CD14-positive monocyte (primary cell): ENCODE data around the gene CD300A. TPM values are rescaled to one million over a fixed set of nuclear protein-coding genes. Genes with fewer than 3 reads are reported as not detected.

Source experiments
- DNase-seq, 3 donors: peaks; one replicate each; pipeline ENCODE4 v3.0.0-alpha.2; 2011 to 2022
- H2AFZ ChIP-seq: 2 replicates; pipeline ENCODE4 v1.6.0; 2012; ENCODE audit warnings: mild to moderate bottlenecking, low read depth, low read length, inconsistent platforms; ENCODE audit not compliant: insufficient read depth, poor library complexity, severe bottlenecking
- H3K27ac ChIP-seq, 2 donors: 1 replicate in 1 of 2; 2 replicates in 1 of 2; pipeline ENCODE4 v1.5.1; 2012 to 2013; ENCODE audit warnings: low read length in 2 of 2, control low read depth in 1 of 2, inconsistent platforms in 1 of 2, low read depth in 1 of 2, mild to moderate bottlenecking in 1 of 2
- H3K27me3 ChIP-seq, 2 donors: one replicate each; pipeline versions ENCODE4 v1.6.0 to v1.6.1; 2011 to 2013; ENCODE audit warnings: low read length in 2 of 2; ENCODE audit not compliant: control insufficient read depth in 2 of 2, insufficient read depth in 2 of 2
- H3K36me3 ChIP-seq, 2 donors: replicated peaks in 1 of 2; 1 replicate in 1 of 2; 2 replicates in 1 of 2; pipeline versions ENCODE4 v1.5.1 to v1.6.1; 2012 to 2013; ENCODE audit warnings: low read length in 2 of 2, control low read depth in 1 of 2, inconsistent platforms in 1 of 2, mild to moderate bottlenecking in 1 of 2; ENCODE audit not compliant: insufficient read depth in 2 of 2, control insufficient read depth in 1 of 2
- H3K4me1 ChIP-seq, 2 donors: 1 replicate in 1 of 2; 2 replicates in 1 of 2; pipeline versions ENCODE4 v1.5.1 to v1.6.1; 2012 to 2013; ENCODE audit warnings: low read length in 2 of 2, control low read depth in 1 of 2, inconsistent platforms in 1 of 2, mild to moderate bottlenecking in 1 of 2, moderate library complexity in 1 of 2; ENCODE audit not compliant: insufficient read depth in 2 of 2, control insufficient read depth in 1 of 2
- H3K4me2 ChIP-seq: replicated peaks from 2 replicates; pipeline ENCODE3; 2012; ENCODE audit warnings: low read length, moderate library complexity, mild to moderate bottlenecking; ENCODE audit not compliant: poor library complexity, severe bottlenecking; ENCODE audit errors: extremely low read depth
- H3K4me3 ChIP-seq, 3 experiments: fragments of 200-600 bp in 1 of 3; sonication (generic) in 1 of 3; replicated peaks in 1 of 3; 1 replicate in 2 of 3; 2 replicates in 1 of 3; pipeline ENCODE4 v1.5.1; 2011 to 2013; ENCODE audit warnings: low read length in 3 of 3, mild to moderate bottlenecking in 3 of 3, control low read depth in 2 of 3, low read depth in 2 of 3, inconsistent platforms in 1 of 3, moderate library complexity in 1 of 3
- H3K79me2 ChIP-seq: 2 replicates; pipeline ENCODE4 v1.6.0; 2012; ENCODE audit warnings: mild to moderate bottlenecking, control low read depth, inconsistent platforms, low read length, moderate library complexity; ENCODE audit not compliant: insufficient read depth
- H3K9ac ChIP-seq: 2 replicates; pipeline ENCODE4 v1.6.0; 2017; ENCODE audit warnings: low read length, mild to moderate bottlenecking; ENCODE audit not compliant: insufficient read depth, poor library complexity, severe bottlenecking
- H3K9me3 ChIP-seq, 2 donors: replicated peaks in 1 of 2; 1 replicate in 1 of 2; 2 replicates in 1 of 2; pipeline versions ENCODE4 v1.5.1 to v1.6.1; 2012 to 2013; ENCODE audit warnings: low read length in 2 of 2, control low read depth in 1 of 2; ENCODE audit not compliant: control insufficient read depth in 1 of 2, insufficient read depth in 1 of 2
- H4K20me1 ChIP-seq: 2 replicates; pipeline ENCODE4 v1.6.0; 2012; ENCODE audit warnings: mild to moderate bottlenecking, low read length, control low read depth, moderate library complexity; ENCODE audit not compliant: insufficient read depth
- H3K27ac Mint-ChIP-seq, 7 donors: one replicate each; pipeline ENCODE4 v1.8.0; 2020; ENCODE audit warnings: mild to moderate bottlenecking in 7 of 7, mixed read lengths in 7 of 7, moderate library complexity in 6 of 7, inconsistent platforms in 2 of 7
- H3K27me3 Mint-ChIP-seq, 3 donors: one replicate each; pipeline ENCODE4 v1.8.0; 2021 to 2022; ENCODE audit warnings: low read depth in 3 of 3, mild to moderate bottlenecking in 3 of 3, mixed read lengths in 3 of 3, moderate library complexity in 3 of 3, inconsistent platforms in 1 of 3
- H3K36me3 Mint-ChIP-seq, 2 donors: one replicate each; pipeline ENCODE4 v1.8.0; 2020; ENCODE audit warnings: mixed read lengths in 2 of 2, inconsistent platforms in 1 of 2, mild to moderate bottlenecking in 1 of 2
- H3K4me1 Mint-ChIP-seq: one replicate; pipeline ENCODE4 v1.8.0; 2020; ENCODE audit warnings: mild to moderate bottlenecking, mixed read lengths
- H3K4me3 Mint-ChIP-seq, 2 donors: one replicate each; pipeline ENCODE4 v1.8.0; 2020; ENCODE audit warnings: mild to moderate bottlenecking in 2 of 2, mixed read lengths in 2 of 2, moderate library complexity in 1 of 2
- H3K9me3 Mint-ChIP-seq, 7 donors: one replicate each; pipeline ENCODE4 v1.8.0; 2020 to 2022; ENCODE audit warnings: mixed read lengths in 7 of 7, mild to moderate bottlenecking in 6 of 7, moderate library complexity in 6 of 7, inconsistent platforms in 2 of 7
- WGBS: methylation state at CpG from one replicate; pipeline ENCODE4 v1.1.5; 2013; ENCODE audit warnings: missing lambda C conversion rate; ENCODE audit not compliant: insufficient coverage; 5-methylcytosine and 5-hydroxymethylcytosine counted together
- intact Hi-C, 2 donors: fragments of 100-400 bp; cut with micrococcal nuclease; formaldehyde crosslinking; loops; one replicate each; pipeline versions ENCODE4 v1.15.0 to v1.15.1; 2023
- polyA plus RNA-seq, 3 donors: library from polyadenylated mRNA; depleted of rRNA in 1 of 3; unstranded in 2 of 3; stranded (reverse) in 1 of 3; fragments of 300-500 nt in 2 of 3; fragments of >200 nt in 1 of 3; fragmentation: Illumina TruSeq in 2 of 3; gene quantifications; 1 replicate in 2 of 3; 2 replicates in 1 of 3; pipeline ENCODE4 v1.2.3, GENCODE V29; 2012 to 2021
- TF ChIP-seq, protein P1 (sequence below): fragments of 200-600 bp; IDR thresholded peaks from one replicate; pipeline ENCODE4 v1.8.0; 2022; ENCODE audit warnings: antibody characterized with exemption, mild to moderate bottlenecking

Gene CD300A
- polyA plus RNA-seq, 3 donors, result 173 to 222 (median 212) TPM

- peaks cover 32 to 34% of the 10 kb centered on the region in 2 donors for H3K4me1 ChIP-seq
- H3K4me3 ChIP-seq, result no peak overlapping the region
- Mint-ChIP-seq H3K9me3 (peaks cover 0 to 4% (median 0%) of the 10 kb centered on the region in 7 donors), H3K4me3 (no peak overlapping the region), H3K36me3 (peaks cover 88 to 94% of the 10 kb centered on the region in 2 donors), H3K27ac (peak overlapping the region in 3 of 7 donors; percentile 47 to 74 (median 51)), H3K4me1 (peaks cover 32% of the 10 kb centered on the region), H3K27me3 (peaks cover 0 to 5% (median 0%) of the 10 kb centered on the region in 3 donors)
- TF ChIP-seq, protein P1, sequence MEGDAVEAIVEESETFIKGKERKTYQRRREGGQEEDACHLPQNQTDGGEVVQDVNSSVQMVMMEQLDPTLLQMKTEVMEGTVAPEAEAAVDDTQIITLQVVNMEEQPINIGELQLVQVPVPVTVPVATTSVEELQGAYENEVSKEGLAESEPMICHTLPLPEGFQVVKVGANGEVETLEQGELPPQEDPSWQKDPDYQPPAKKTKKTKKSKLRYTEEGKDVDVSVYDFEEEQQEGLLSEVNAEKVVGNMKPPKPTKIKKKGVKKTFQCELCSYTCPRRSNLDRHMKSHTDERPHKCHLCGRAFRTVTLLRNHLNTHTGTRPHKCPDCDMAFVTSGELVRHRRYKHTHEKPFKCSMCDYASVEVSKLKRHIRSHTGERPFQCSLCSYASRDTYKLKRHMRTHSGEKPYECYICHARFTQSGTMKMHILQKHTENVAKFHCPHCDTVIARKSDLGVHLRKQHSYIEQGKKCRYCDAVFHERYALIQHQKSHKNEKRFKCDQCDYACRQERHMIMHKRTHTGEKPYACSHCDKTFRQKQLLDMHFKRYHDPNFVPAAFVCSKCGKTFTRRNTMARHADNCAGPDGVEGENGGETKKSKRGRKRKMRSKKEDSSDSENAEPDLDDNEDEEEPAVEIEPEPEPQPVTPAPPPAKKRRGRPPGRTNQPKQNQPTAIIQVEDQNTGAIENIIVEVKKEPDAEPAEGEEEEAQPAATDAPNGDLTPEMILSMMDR, result no peak
- H3K27ac ChIP-seq, result no peak overlapping the region
- intact Hi-C loops, result no loop called here
- H2AFZ ChIP-seq, result no peak overlapping the region
- H3K9me3 ChIP-seq, result no peaks in the 10 kb centered on the region
- peaks cover 78 to 88% of the 10 kb centered on the region in 2 donors for H3K36me3 ChIP-seq
- no peak overlapping the region for H3K4me2 ChIP-seq
- no peak overlapping the region for H3K9ac ChIP-seq
- H4K20me1 ChIP-seq, result peaks cover 89% of the 10 kb centered on the region
- WGBS, result 97% methylated on average over 7 of the region's 7 CpGs
- DNase-seq, result no peak
- H3K27me3 ChIP-seq, result no peaks in the 10 kb centered on the region
- H3K79me2 ChIP-seq, result peaks cover 1% of the 10 kb centered on the region
Observed at GRCh38 chr17:74481621-74482020, 15.2 kb downstream of the CD300A start.

DNA sequence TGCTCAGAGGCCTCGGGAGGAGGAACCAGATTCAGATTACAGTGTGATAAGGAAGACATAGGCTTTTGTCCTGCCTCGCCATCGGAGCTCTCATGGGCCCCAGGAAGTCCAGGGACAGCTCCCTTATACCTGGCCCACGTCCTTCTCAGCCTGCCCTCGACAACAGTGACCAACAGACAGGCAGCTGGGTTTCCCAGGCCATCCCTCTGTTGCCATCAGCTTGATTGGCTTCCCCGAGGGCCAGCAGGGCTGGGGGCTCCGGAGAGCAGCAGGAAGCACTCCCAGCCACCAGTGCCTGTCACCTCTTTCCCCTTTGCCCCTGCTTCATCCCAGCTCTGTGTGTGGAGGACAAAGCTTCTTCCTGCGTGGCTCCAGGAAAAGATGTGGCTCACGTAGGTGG lies 17.6 kb downstream of the CD300A start:
- Histone ChIP-seq H2AFZ (no peak overlapping the region), H3K4me1 (peaks cover 7 to 10% of the 10 kb centered on the region in 2 donors), H3K36me3 (peaks cover 72 to 93% of the 10 kb centered on the region in 2 donors), H3K4me3 (no peak overlapping the region), H3K9me3 (no peaks in the 10 kb centered on the region), H3K27me3 (no peaks in the 10 kb centered on the region), H3K9ac (no peak overlapping the region), H3K79me2 (no peaks in the 10 kb centered on the region), H4K20me1 (peaks cover 66% of the 10 kb centered on the region), H3K27ac (no peak overlapping the region), H3K4me2 (no peak overlapping the region)
- TF ChIP-seq, protein P1, result no peak
- no peak for DNase-seq
- Mint-ChIP-seq H3K27ac (peak overlapping the region in 1 of 7 donors; percentile 50), H3K4me1 (peaks cover 11% of the 10 kb centered on the region), H3K36me3 (peaks cover 93 to 97% of the 10 kb centered on the region in 2 donors), H3K4me3 (no peak overlapping the region), H3K9me3 (peaks cover 0 to 4% (median 0%) of the 10 kb centered on the region in 7 donors), H3K27me3 (peaks cover 0 to 2% (median 0%) of the 10 kb centered on the region in 3 donors)
- 94% methylated on average over 7 of the region's 9 CpGs for WGBS
- intact Hi-C loops, result no loop called here
